H1 (cell line): Measurements from ENCODE around the gene PLEKHN1. TPM values are rescaled to one million over a fixed set of nuclear protein-coding genes. Genes with fewer than 3 reads are reported as not detected.

Source experiments
- ASH2L ChIP-seq: fragments of 200-600, 300-600 bp; sonication (generic); IDR thresholded peaks from one replicate; pipeline ENCODE4 v1.7.1; 2017; ENCODE audit warnings: low read length
- CREB1 ChIP-seq: IDR thresholded peaks from 2 replicates; pipeline ENCODE4 v1.6.1; 2012; ENCODE audit warnings: inconsistent platforms
- E2F6 ChIP-seq: IDR thresholded peaks from 2 replicates; pipeline ENCODE4 v1.6.1; 2012; ENCODE audit warnings: inconsistent platforms
- EZH2 ChIP-seq: fragments of 200-600 bp; sonication (generic); IDR thresholded peaks from 2 replicates; pipeline ENCODE4 v1.7.1; 2012; ENCODE audit warnings: low read depth, mild to moderate bottlenecking, moderate library complexity, low read length, inconsistent platforms; ENCODE audit not compliant: severe bottlenecking
- FOSL1 ChIP-seq: IDR thresholded peaks from 2 replicates; pipeline ENCODE4 v1.6.1; 2011; ENCODE audit warnings: mild to moderate bottlenecking, low read depth, low read length, moderate library complexity; ENCODE audit not compliant: insufficient read depth
- GTF2F1 ChIP-seq: IDR thresholded peaks from 2 replicates; pipeline ENCODE4 v1.6.1; 2012; ENCODE audit warnings: low read depth, low read length, improper control_type of control experiment, borderline replicate concordance
- RNF2 ChIP-seq: fragments of 200-900, 300-1000 bp; sonication (generic); IDR thresholded peaks from 2 replicates; pipeline ENCODE4 v1.7.1; 2016; ENCODE audit warnings: borderline replicate concordance, low read depth, mild to moderate bottlenecking, antibody characterized with exemption, low read length; ENCODE audit not compliant: poor library complexity, severe bottlenecking; ENCODE audit errors: missing control alignments
- RXRA ChIP-seq: IDR thresholded peaks from 2 replicates; pipeline ENCODE4 v1.6.1; 2011; ENCODE audit warnings: low read depth, mild to moderate bottlenecking, low read length, moderate library complexity; ENCODE audit not compliant: insufficient read depth
- SIN3A ChIP-seq, 2 experiments: IDR thresholded peaks in 1 of 2; conservative IDR thresholded peaks in 1 of 2; 2 replicates each; pipeline ENCODE4 v1.6.1; 2011 to 2012; ENCODE audit warnings: low read length in 2 of 2, improper control_type of control experiment in 1 of 2, low read depth in 1 of 2, mild to moderate bottlenecking in 1 of 2
- SIX5 ChIP-seq: IDR thresholded peaks from 2 replicates; pipeline ENCODE4 v1.6.1; 2011; ENCODE audit warnings: mild to moderate bottlenecking, low read depth, low read length
- SUZ12 ChIP-seq: fragments of 200-600 bp; sonication (generic); IDR thresholded peaks from 2 replicates; pipeline ENCODE4 v1.6.1; 2012; ENCODE audit warnings: mild to moderate bottlenecking, inconsistent platforms, low read length, moderate library complexity, mixed read lengths
- TAF7 ChIP-seq: optimal IDR thresholded peaks from 2 replicates; pipeline ENCODE3; 2011; ENCODE audit warnings: low read depth, mild to moderate bottlenecking, inconsistent platforms, low read length, moderate library complexity, borderline replicate concordance
- polyA plus RNA-seq, 7 experiments: library from polyadenylated mRNA; depleted of rRNA in 3 of 7; stranded (reverse) in 5 of 7; unstranded in 2 of 7; fragments of >200 nt in 5 of 7; fragments of 200-250 nt in 2 of 7; gene quantifications; 1 replicate in 5 of 7; 2 replicates in 1 of 7; 4 replicates in 1 of 7; pipeline versions ENCODE4 v1.2.1 to v1.2.3, GENCODE V29; 2011 to 2013; ENCODE audit warnings: missing spikeins in 2 of 7, mixed read lengths in 2 of 7
- total RNA-seq: library from RNA; stranded (reverse); fragmentation: NEBNext Ultra II Directional; extraction: Animal tissue kit (Norgen Biotek cat#: 25700); gene quantifications from 2 replicates; pipeline ENCODE4 v1.2.1, GENCODE V29; 2021

Gene PLEKHN1
- total and polyA plus RNA-seq, 2 of the 8 experiments (the other 6 are each of a cell fraction or from before 2014, with no cell fraction given), result 0.39 to 1.5 TPM

- TF ChIP-seq EZH2 (peak; percentile 93), FOSL1 (no peak), GTF2F1 (no peak), ASH2L (no peak), CREB1 (peak; percentile 80), SIN3A (conservative IDR thresholded peaks at IDR 0.05 in 1 of 2, IDR thresholded peaks at IDR 0.05 in 1 of 2; ENCODE audit: low read depth in 1 of 2, low read length in 2 of 2) (no peak), RXRA (no peak), TAF7 (no peak), SIX5 (no peak), RNF2 (peak; percentile 37), SUZ12 (peak; percentile 87), E2F6 (peak; percentile 37; the same call in 1 of the 2 replicates)
Observed at GRCh38 chr1:998995-999724, 32.9 kb downstream of the PLEKHN1 start (continued).
